GM19238 (cell line): ENCODE measurements around the gene A2M.

Source experiments
- DNase-seq: peaks from one replicate; pipeline ENCODE4 v3.0.0; 2011; ENCODE audit warnings: low spot score; ENCODE audit not compliant: insufficient read length

Gene A2M

DNA sequence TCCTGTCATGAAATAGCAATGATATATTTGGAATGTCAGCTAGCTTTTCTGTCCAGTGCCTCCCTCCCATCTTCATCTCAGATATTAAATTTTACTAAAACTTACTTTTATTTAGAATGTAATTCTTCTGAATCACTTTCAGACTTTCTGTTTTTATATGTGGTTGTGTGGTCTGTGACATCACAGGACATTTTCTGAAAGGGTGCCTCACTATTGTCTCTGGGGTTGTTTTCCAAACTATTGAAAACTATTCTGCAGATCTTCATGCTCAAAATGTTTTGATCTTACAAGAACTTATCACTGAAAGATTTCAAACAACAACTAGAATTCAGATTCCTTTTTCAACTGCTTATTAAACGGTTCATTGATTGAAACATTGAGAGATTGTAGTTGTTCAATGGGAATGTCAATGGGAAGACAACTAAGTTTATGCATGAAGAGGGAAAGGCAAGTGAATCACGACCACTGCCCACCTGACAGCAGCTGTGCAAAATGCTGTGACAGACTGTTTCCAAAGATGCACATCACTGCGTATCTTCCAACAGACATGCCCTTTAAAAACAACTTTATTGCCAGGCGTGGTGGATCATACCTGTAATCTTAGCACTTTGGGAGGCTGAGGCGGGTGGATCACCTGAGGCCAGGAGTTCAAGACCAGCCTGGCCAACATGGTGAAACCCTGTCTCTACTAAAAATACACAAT, 75.1 kb downstream of the A2M start:
- no peak for DNase-seq

GRCh38 chr12:9039397-9039977, 76.2 kb downstream of the A2M start:
- peak; percentile 44 for DNase-seq

DNA sequence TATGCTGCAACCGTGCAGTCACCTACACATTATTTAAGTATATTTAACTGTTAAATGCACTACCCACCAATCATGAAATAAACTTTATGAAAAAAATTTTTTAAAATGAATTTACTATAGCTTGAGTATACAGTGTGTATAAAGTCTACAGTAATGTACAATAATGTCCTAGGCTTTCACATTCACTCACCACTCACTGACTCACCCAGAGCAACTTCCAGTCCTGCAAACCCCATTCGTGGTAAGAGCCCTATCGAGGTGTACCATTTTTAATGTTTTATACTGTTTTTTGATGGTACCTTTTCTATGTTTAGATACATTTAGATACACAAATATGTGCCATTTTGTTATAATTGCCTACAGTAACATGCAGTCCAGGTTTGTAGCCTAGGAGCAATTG, 78.3 kb downstream of the A2M start:
- no peak for DNase-seq

DNA sequence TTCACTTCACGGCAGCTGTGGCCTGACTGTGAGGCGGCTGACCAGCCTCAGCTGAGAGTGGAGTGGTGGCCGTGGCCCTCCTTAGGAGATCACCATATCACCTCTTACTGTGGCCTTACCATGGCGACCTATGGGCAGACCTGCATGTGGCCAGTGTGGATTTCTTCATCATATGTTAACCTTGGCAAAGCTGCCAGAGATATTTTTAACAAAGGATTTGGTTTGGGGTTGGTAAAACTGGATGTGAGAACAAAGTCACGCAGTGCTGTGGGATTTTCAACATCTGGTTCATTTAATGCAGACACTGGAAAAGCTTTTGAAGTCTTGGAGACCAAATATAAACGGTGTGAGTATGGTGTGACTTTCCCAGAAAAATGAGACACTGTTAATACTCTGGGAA, 79.5 kb downstream of the A2M start:
- DNase-seq = no peak

GRCh38 chr12:9034095-9034494, 81.6 kb downstream of the A2M start:
- no peak for DNase-seq

DNA sequence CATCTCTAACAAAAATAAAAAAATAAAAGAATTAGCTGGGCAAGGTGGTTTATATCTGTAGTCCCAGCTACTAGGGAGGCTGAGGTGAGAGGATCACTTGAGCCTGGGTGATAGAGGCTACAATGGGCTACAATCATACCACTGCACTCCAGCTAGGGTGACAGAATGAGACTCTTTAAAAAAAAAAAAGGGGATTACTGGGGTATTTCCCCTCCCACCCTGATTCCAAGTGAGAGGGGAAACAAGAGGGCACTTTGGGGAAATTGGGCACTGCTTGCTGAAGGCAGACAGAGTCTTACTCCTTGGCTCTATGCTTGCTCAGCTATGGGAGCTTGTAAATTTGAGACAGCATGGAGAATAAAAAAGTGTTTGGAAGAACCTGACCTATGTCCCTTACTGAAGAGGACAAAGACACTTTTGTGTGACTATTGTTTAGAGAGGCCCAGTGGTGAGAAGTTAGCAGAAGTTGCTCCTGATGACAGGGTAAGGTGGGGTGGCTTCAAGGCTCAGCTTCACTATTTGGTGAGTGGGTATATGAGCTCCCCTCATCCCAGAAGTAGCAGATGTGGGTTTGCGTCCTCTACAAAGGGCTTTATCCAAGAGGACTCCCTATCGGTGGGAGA, 82.3 kb downstream of the A2M start:
- no peak for DNase-seq

DNA sequence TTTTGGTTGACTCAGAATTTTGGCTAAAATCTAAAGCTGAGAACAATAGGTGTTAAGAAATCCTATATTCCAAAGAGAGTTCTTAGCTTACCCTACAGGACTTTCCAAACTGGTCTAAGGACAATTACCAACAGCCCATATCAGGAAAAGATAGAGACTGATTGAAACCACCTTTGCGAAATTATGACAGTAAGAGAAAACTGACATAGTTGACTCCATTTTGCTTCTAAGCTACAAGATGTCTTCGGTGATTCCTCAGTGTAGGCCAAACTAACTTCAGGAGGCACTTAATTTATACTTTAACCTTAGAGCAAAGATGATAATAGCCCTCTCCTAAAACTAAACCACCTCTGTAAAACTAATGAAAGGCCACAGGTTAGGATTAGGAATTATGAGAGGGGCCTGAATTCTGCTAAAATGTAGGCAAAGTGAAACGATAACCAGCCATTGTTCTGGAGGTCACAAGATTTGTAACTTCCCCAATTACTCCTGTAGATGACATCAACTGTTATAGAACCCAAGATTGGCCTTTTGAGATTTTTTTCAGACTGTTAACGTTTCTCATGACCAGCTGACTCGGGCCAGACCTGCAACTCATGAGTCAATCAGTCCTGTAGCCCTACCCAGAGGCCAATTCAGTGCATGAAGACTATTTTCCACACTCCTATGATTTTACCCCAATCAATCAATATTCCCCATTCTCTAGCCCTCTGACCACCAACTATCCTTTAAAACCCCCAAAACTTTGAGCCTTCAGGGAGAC, 83.3 kb downstream of the A2M start:
- no peak for DNase-seq

DNA sequence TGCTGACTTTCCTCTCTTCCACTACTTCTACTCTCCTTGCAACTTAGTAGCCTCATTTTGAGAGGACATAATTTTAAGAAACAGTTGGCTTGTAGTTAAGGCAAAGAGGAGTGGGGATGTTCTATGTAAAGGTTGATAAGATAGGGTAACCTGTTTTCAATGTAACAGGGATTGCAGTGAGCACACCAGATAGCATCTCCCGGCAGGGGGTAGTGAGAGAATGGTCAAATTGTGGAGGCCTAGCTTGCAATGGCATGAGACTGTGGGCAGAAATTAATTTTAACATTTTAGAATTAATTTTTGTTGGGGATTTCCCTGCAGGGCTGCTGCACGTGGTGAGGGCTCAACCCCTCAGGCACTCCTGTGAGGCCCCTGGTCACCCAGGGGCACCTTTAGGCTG, 84.9 kb downstream of the A2M start:
- no peak for DNase-seq

DNA sequence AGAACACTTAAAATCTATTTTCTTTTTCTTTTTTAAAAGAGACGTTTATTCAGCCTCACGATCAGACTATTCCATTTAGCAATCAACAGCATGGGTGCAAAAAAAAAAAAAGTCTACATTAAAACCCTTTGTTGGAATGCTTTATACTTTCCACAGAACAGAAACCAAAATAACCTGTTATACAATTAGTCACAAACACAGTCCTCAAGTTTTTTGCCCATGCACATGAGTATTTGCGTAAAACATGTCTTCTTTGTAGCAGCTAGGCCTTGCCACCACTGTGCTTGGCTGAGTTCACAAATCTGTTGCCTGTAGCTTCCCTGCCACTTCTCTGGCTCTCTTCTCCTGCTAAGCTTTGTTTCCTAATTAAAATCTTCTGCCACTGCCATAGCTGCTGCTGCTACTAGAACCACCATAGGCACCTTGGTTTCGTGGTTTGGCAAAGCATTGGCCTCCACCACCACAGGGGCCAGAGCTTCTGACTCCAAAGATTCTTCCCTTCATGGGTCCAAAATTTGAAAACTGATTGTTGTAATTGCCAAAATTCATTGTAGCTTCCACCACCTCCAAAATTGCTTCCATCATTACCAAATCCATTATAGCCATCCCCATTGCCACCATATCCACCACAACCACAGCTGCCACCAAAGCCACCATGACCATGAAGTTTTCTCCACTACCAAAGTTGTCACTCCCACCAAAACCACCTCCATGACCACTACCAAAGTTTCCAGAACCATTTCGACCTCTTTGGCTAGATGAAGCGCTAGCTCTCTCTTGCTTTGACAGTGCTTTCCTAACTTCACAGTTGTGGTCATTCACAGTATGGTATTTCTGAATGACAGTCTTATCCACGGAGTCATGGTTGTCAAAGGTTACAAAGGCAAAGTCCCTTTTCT, 88.3 kb downstream of the A2M start:
- no peak for DNase-seq

DNA sequence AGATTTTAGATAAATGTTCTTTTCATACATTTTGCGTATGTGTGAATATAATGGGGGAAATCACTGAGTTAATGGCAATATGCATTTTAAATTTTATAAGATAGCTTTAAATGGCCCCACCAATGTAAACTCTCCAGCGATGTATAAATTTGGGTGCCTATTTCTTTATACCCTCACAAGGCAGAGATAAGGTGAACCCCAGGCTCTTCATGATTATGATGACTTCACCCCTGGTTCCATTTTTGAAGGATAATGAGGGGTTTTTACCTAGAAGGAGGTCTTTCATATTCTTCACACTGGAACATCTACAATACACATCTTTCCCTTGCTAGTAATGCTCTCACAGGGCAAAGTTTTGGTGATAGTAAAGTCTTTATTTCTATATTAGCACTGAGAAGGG, 91.2 kb downstream of the A2M start:
- DNase-seq = no peak

DNA sequence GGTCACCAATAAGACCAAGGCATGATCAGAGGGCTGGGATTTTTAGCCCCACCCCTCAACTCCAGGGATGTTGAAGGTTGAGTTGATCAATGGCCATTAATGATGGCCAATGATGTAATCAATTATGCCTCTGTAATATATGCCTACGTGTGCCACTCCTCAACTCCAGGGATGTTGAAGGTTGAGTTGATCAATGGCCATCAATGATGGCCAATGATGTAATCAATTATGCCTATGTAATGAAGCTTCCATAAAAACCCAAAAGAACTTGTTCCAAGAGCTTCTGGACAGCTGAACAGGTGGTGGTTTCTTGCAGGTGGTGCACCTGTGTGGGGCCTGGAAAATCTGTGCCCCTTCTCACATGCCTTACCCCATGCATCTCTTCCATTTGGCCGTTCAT, 93.1 kb downstream of the A2M start:
- DNase-seq = no peak
